Measurements from ENCODE around the gene DRICH1. TPM values are rescaled to one million over a fixed set of nuclear protein-coding genes. Genes with fewer than 3 reads are reported as not detected.

The DRICH1 gene
- total RNA-seq, 2 donors from 2014 or later: 0.35 to 0.79 TPM

- no peak for TF ChIP-seq CTCF (IDR thresholded peaks at IDR 0.05)
- no peak overlapping the region for H3K4me3 ChIP-seq
- DNase-seq: no peak
- H3K27me3 ChIP-seq: no peaks in the 10 kb centered on the region
- no peaks in the 10 kb centered on the region for H3K9me3 ChIP-seq
- H3K4me1 ChIP-seq: no peaks in the 10 kb centered on the region
- H3K9ac ChIP-seq (ENCODE audit: low read depth in 2 of 2, low read length in 2 of 2): no peak overlapping the region
- H3K36me3 ChIP-seq: no peaks in the 10 kb centered on the region
- intact Hi-C loops (cut with DNase I): no loop called here
- H3K27ac ChIP-seq: no peak overlapping the region
These were observed 18.7 kb downstream of the DRICH1 start for GRCh38 chr22:23613193-23613972.

- no peak overlapping the region for H3K9ac ChIP-seq (ENCODE audit: low read depth in 2 of 2, low read length in 2 of 2)
- no peak for TF ChIP-seq CTCF (IDR thresholded peaks at IDR 0.05)
- no peaks in the 10 kb centered on the region for H3K27me3 ChIP-seq
- H3K27ac ChIP-seq: no peak overlapping the region
- H3K9me3 ChIP-seq: no peaks in the 10 kb centered on the region
- DNase-seq: no peak
- no peaks in the 10 kb centered on the region for H3K4me1 ChIP-seq
- no peaks in the 10 kb centered on the region for H3K36me3 ChIP-seq
- no peak overlapping the region for H3K4me3 ChIP-seq
- intact Hi-C loops (cut with DNase I): no loop called here
These were observed 21.9 kb downstream of the DRICH1 start for GRCh38 chr22:23609983-23610781.

GRCh38 chr22:23608583-23608982 is 23.5 kb downstream of the DRICH1 start:
- Histone ChIP-seq H3K27ac (no peak overlapping the region), H3K9me3 (no peaks in the 10 kb centered on the region), H3K27me3 (no peaks in the 10 kb centered on the region), H3K36me3 (no peaks in the 10 kb centered on the region), H3K4me3 (no peak overlapping the region), H3K4me1 (no peaks in the 10 kb centered on the region), H3K9ac (ENCODE audit: low read depth in 2 of 2, low read length in 2 of 2) (no peak overlapping the region)
- intact Hi-C loops (cut with DNase I): no loop called here
- DNase-seq: no peak
- TF ChIP-seq CTCF (IDR thresholded peaks at IDR 0.05): no peak

- no peak for DNase-seq
These were observed 25.7 kb downstream of the DRICH1 start for GRCh38 chr22:23606204-23607131.

More at GRCh38 chr22:23606204-23607131, 25.7 kb downstream of the DRICH1 start:
- Histone ChIP-seq H3K27me3 (no peaks in the 10 kb centered on the region), H3K9ac (ENCODE audit: low read depth in 2 of 2, low read length in 2 of 2) (no peak overlapping the region), H3K9me3 (no peaks in the 10 kb centered on the region), H3K27ac (no peak overlapping the region), H3K36me3 (no peaks in the 10 kb centered on the region), H3K4me3 (no peak overlapping the region), H3K4me1 (no peaks in the 10 kb centered on the region)
- no peak for TF ChIP-seq CTCF (IDR thresholded peaks at IDR 0.05)
- intact Hi-C loops (cut with DNase I): no loop called here
